ENCODE data around the gene SRSF2. TPM values are rescaled to one million over a fixed set of nuclear protein-coding genes. Genes with fewer than 3 reads are reported as not detected.
"Not testable (repeated sequence)": the region's sequence is repeated elsewhere in the genome, so short reads cannot be mapped to it uniquely, and the experiment has no call there.

SRSF2 gene
- total RNA-seq, 1 donor from 2014 or later: 429 TPM

- intact Hi-C loops (cut with DNase I): loop anchor here (10.0 kb wide), 1 partner anchor 672 kb away; no protein-coding TSS in a partner anchor
- H3K9me3 ChIP-seq: no peaks in the 10 kb centered on the region
- no peak for DNase-seq (ENCODE audit: low spot score in 2 of 2)
- no peaks in the 10 kb centered on the region for H3K27me3 ChIP-seq
- peaks cover 4 to 32% of the 10 kb centered on the region in 2 donors for H3K4me1 ChIP-seq
- H3K27ac ChIP-seq: peak overlapping the region in 1 of 2 donors; percentile 28
- H3K36me3 ChIP-seq: peaks cover 29 to 57% of the 10 kb centered on the region in 2 donors
- TF ChIP-seq, protein P1, sequence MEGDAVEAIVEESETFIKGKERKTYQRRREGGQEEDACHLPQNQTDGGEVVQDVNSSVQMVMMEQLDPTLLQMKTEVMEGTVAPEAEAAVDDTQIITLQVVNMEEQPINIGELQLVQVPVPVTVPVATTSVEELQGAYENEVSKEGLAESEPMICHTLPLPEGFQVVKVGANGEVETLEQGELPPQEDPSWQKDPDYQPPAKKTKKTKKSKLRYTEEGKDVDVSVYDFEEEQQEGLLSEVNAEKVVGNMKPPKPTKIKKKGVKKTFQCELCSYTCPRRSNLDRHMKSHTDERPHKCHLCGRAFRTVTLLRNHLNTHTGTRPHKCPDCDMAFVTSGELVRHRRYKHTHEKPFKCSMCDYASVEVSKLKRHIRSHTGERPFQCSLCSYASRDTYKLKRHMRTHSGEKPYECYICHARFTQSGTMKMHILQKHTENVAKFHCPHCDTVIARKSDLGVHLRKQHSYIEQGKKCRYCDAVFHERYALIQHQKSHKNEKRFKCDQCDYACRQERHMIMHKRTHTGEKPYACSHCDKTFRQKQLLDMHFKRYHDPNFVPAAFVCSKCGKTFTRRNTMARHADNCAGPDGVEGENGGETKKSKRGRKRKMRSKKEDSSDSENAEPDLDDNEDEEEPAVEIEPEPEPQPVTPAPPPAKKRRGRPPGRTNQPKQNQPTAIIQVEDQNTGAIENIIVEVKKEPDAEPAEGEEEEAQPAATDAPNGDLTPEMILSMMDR (IDR thresholded peaks at IDR 0.05): no peak
- no peak overlapping the region for H3K4me3 ChIP-seq
These were observed 4.2 kb downstream of the SRSF2 start for GRCh38 chr17:76732734-76733617.

DNA sequence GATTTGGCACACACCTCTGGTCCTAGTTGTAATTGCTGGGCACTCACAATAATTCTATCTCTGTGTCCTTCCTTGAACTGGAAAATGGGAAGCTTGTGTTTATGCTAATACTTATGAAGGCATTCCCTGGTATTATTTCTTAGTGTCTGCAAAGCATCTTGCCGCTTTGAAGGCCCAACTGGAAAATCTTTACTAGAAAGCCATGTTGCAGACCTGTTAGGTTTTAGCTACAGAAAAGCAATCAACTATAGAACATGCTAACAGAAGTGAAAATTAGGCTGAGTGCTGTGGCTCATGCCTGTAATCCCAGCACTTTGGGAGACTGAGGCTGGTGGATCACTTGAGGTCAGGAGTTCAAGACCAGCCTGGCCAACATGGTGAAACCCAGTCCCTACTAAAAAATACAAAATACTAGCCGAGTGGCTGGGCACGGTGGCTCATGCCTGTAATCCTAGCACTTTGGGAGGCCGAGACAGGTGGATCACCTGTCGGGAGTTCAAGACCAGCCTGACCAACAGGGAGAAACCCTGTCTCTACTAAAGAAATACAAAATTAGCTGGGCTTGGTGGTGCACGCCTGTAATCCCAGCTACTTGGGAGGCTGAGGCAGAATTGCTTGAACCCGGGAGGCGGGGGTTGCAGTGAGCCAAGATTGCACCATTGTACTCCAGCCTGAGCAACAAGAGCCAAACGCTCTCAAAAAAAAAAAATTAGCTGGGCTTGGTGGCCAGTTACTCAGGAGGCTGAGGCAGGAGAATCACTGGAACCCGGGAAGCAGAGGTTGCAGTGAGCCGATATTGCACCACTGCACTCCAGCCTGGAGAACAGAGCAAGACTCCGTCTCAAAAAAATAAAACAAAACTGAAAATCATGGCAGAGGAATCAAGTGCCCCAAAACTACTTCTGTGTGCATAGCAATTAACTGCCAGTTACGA, 5.1 kb downstream of the SRSF2 start:
- not testable (repeated sequence) for H3K4me3 ChIP-seq; H3K27ac ChIP-seq; DNase-seq (ENCODE audit: low spot score in 2 of 2); H3K9me3 ChIP-seq; H3K27me3 ChIP-seq
- H3K36me3 ChIP-seq: peaks cover 29 to 57% of the 10 kb centered on the region in 2 donors
- H3K4me1 ChIP-seq: peaks cover 11 to 37% of the 10 kb centered on the region in 2 donors
- intact Hi-C loops (cut with DNase I): loop anchor here (10.0 kb wide), 1 partner anchor 673 kb away; no protein-coding TSS in a partner anchor

GRCh38 chr17:76727745-76728456, 9.2 kb downstream of the SRSF2 start:
- H3K36me3 ChIP-seq: peaks cover 37 to 52% of the 10 kb centered on the region in 2 donors
- peak overlapping the region; percentile 93 to 100 for H3K4me3 ChIP-seq
- H3K9me3 ChIP-seq: no peaks in the 10 kb centered on the region
- intact Hi-C loops (cut with DNase I): loop anchor here (5.0 kb wide), 1 partner anchor 41 kb away; no protein-coding TSS in a partner anchor
- DNase-seq (ENCODE audit: low spot score in 2 of 2): no peak
- H3K4me1 ChIP-seq: peaks cover 24 to 33% of the 10 kb centered on the region in 2 donors
- peak overlapping the region; percentile 96 to 98 for H3K27ac ChIP-seq
- TF ChIP-seq, protein P1 (IDR thresholded peaks at IDR 0.05): no peak
- no peaks in the 10 kb centered on the region for H3K27me3 ChIP-seq

DNA sequence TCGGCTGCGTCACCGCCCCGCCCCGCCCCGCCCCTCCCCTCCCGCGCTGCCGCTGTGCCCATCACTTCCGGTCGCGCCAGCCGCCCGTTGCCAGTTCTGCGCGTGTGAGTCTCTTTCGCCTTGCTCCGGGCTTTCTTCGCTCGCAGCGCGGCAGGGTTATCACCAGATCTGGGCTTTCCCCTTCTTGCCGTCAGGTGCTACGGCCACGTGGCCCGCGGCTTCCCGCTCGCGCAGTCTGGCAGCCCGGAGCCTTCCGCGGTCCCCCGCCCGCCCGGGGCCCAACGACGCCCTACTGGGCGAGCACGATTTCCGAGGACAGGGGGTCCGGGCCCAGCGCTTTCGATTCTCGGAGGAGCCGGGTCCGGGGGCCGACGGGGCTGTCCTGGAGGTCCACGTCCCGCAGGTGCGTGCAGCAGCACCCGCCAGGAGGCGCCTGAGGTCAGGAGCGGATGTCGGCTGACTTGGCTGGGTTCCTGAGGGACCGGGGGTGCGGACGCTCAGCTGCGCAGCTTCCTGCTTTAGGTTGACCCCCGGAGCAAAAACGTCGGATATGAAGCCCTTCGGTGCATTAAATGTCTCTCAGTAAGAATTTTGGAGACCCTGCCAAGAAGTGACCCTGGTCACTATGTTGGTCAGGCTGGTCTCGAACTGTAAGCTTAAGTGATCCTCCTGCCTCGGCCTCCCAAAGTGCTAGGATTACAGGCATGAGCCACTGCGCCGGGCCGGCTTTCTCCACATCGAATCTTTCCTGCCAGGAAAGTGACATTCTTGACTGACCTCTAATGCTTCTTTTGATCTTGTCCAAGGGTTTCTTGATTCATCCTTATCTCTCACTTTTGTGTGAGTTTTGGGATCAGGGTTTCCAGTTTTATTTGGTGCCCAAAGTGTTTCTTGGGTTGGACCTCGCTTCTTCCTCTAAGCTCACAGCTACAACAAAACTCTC, 10.1 kb downstream of the SRSF2 start, which contains the start of gene METTL23:
METTL23 (plus strand) TSS at position 64 of the 943 bp plus-strand sequence. CDS start 2,872 bp downstream, outside the sequence.
- Histone ChIP-seq H3K27me3 (no peaks in the 10 kb centered on the region), H3K27ac (peak within 1 kb of the TSS; percentile 96 to 98), H3K36me3 (peaks cover 38 to 50% of the 10 kb centered on the region in 2 donors), H3K9me3 (no peaks in the 10 kb centered on the region), H3K4me1 (peaks cover 24 to 35% of the 10 kb centered on the region in 2 donors), H3K4me3 (peak within 1 kb of the TSS; percentile 93 to 100)
- TF ChIP-seq, protein P1 (IDR thresholded peaks at IDR 0.05): peak; percentile 68 to 84 (median 75)
- intact Hi-C loops (cut with DNase I): loop anchor here (1.0 to 5.0 kb wide), 4 partner anchors 10 to 56 kb away; partner anchors contain the start of gene SRSF2
- DNase-seq (ENCODE audit: low spot score in 2 of 2): peak in 1 of 2 donors; percentile 89
